ENCODE data around the gene CADM2. TPM values are rescaled to one million over a fixed set of nuclear protein-coding genes. Genes with fewer than 3 reads are reported as not detected.

CADM2 gene
- total and polyA plus RNA-seq, 9 donors, result 1.8 to 4.5 (median 3.5) TPM

DNA sequence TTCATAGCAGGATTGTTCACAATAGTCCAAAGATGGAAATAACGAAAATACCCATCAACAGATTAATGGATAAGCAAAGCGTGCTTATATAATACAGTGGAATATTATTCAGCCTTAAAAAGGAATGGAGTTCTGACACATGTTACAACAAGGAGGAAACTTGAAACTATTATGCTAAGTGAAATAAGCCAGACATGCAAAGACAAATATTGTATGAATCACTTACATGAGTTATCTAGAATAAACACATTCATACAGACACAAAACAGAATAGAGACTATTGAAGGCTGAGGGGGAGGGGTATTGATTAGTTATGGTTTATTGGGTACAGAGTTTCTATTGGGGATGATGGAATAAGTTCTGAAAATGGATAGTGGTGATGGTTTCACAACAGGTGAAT is 438.6 kb downstream of the CADM2 start:
- H3K36me3 ChIP-seq (ENCODE audit: control insufficient read depth, insufficient read depth, low read length), result no peaks in the 10 kb centered on the region
- DNase-seq, result no peak
- H3K4me3 ChIP-seq (ENCODE audit: low read length), result no peak overlapping the region
- no peaks in the 10 kb centered on the region for H3K4me1 ChIP-seq (ENCODE audit: control insufficient read depth, insufficient read depth, low read length)
- no peak overlapping the region for H3K27ac ChIP-seq (ENCODE audit: low read length)
- H3K9me3 ChIP-seq (replicated peaks; ENCODE audit: control insufficient read depth, low read depth, low read length), result no peaks in the 10 kb centered on the region
- no peaks in the 10 kb centered on the region for H3K27me3 ChIP-seq (ENCODE audit: control insufficient read depth, insufficient read depth, low read length)
- WGBS (ENCODE audit: insufficient coverage), result no CpG with 5 or more reads among the region's 2 CpGs

DNA sequence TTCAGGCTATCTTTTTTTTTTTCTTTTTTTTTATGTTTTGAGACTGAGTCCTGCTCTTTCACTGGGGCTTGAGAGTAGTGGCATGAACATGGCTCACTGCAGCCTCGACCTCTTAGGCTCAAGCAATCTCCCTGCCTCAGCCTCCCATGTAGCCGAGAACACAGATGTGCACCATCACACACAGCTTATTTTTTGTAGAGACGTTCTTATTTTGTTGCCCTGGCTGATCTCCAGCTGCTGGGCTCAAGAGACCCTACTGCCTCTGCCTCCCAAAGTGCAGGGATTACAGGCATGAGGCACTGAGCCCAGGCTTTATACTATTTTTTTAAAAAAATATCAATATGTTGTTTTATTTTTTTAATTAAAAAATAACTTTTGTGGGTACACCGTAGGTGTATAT is 467.3 kb downstream of the CADM2 start:
- H3K27me3 ChIP-seq (ENCODE audit: control insufficient read depth, insufficient read depth, low read length), result no peaks in the 10 kb centered on the region
- no peaks in the 10 kb centered on the region for H3K36me3 ChIP-seq (ENCODE audit: control insufficient read depth, insufficient read depth, low read length)
- WGBS (ENCODE audit: insufficient coverage), result 40% methylated on average over 3 of the region's 4 CpGs
- DNase-seq, result peak; percentile 2
- H3K9me3 ChIP-seq (replicated peaks; ENCODE audit: control insufficient read depth, low read depth, low read length), result no peaks in the 10 kb centered on the region
- no peak overlapping the region for H3K4me3 ChIP-seq (ENCODE audit: low read length)
- H3K4me1 ChIP-seq (ENCODE audit: control insufficient read depth, insufficient read depth, low read length), result no peaks in the 10 kb centered on the region
- H3K27ac ChIP-seq (ENCODE audit: low read length), result no peak overlapping the region

DNA sequence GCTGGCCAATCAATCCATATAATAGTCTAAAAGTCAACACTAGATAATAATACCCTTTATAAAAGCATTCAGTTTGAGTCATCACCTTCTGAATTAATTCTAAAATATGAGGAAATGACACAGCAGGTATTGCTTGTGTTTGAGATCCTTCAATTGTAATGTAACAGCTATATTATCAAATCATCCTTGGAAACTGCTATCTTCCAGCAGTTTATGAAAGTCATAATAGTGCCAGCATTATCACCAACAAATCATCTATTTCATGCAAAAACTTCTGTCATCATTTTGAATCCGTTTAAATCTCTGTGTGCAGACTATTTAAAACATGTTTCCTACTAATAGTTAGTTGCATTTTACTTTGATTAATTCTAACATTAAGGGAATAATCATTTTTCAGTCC is 468.7 kb downstream of the CADM2 start:
- WGBS (ENCODE audit: insufficient coverage), result no CpG with 5 or more reads among the region's 1 CpG
- H3K4me1 ChIP-seq (ENCODE audit: control insufficient read depth, insufficient read depth, low read length), result no peaks in the 10 kb centered on the region
- H3K4me3 ChIP-seq (ENCODE audit: low read length), result no peak overlapping the region
- no peaks in the 10 kb centered on the region for H3K36me3 ChIP-seq (ENCODE audit: control insufficient read depth, insufficient read depth, low read length)
- no peak for DNase-seq
- H3K27ac ChIP-seq (ENCODE audit: low read length), result no peak overlapping the region
- no peaks in the 10 kb centered on the region for H3K9me3 ChIP-seq (replicated peaks; ENCODE audit: control insufficient read depth, low read depth, low read length)
- H3K27me3 ChIP-seq (ENCODE audit: control insufficient read depth, insufficient read depth, low read length), result no peaks in the 10 kb centered on the region

DNA sequence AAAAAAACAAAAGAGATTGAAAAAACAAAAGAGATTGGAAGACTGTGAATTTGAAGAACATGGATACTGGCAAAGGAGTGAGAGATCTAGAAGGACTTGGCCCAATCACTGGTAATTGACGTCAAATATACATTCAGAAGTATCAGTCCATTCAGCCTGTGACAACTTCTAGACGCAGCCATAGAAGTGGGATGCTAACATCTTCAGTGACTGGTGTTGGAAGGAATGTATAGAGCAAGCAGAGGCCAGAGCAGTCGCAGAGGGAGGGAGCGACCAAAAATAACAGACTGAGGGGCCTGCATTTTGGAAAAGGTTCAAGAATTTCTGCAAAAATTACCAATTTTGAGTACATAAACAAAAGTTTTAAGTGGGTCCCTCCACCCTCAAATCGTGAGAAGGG is 473.3 kb downstream of the CADM2 start:
- H3K4me1 ChIP-seq (ENCODE audit: control insufficient read depth, insufficient read depth, low read length), result no peaks in the 10 kb centered on the region
- H3K27me3 ChIP-seq (ENCODE audit: control insufficient read depth, insufficient read depth, low read length), result no peaks in the 10 kb centered on the region
- no peaks in the 10 kb centered on the region for H3K9me3 ChIP-seq (replicated peaks; ENCODE audit: control insufficient read depth, low read depth, low read length)
- H3K36me3 ChIP-seq (ENCODE audit: control insufficient read depth, insufficient read depth, low read length), result no peaks in the 10 kb centered on the region
- H3K4me3 ChIP-seq (ENCODE audit: low read length), result no peak overlapping the region
- no peak overlapping the region for H3K27ac ChIP-seq (ENCODE audit: low read length)
- WGBS (ENCODE audit: insufficient coverage), result no CpG with 5 or more reads among the region's 5 CpGs
- DNase-seq, result peak; percentile 15

DNA sequence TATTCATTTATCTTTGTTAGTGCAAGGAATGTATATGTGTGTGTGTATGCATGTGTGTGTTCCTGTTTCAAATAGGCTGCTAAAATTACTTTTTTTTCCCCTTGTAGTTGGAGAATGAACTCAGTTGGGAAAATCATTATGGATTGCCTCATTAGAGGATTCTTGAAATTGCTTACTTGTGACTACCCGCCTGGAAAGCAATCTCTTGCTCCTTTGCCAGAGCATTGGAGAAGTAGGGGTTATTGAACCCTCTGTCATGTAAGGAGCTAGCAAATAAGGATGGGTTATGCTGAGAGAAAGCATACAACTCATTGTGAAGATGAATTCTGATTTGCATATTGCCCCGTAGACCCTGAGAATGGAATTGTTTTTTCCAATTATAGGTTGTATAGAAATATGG is 474.5 kb downstream of the CADM2 start:
- no peaks in the 10 kb centered on the region for H3K27me3 ChIP-seq (ENCODE audit: control insufficient read depth, insufficient read depth, low read length)
- DNase-seq, result peak; percentile 10
- whole genome bisulfite sequencing (ENCODE audit: insufficient coverage), result 67% methylated on average over 1 of the region's 2 CpGs
- H3K36me3 ChIP-seq (ENCODE audit: control insufficient read depth, insufficient read depth, low read length), result no peaks in the 10 kb centered on the region
- no peak overlapping the region for H3K27ac ChIP-seq (ENCODE audit: low read length)
- no peak overlapping the region for H3K4me3 ChIP-seq (ENCODE audit: low read length)
- H3K4me1 ChIP-seq (ENCODE audit: control insufficient read depth, insufficient read depth, low read length), result no peaks in the 10 kb centered on the region
- no peaks in the 10 kb centered on the region for H3K9me3 ChIP-seq (replicated peaks; ENCODE audit: control insufficient read depth, low read depth, low read length)

DNA sequence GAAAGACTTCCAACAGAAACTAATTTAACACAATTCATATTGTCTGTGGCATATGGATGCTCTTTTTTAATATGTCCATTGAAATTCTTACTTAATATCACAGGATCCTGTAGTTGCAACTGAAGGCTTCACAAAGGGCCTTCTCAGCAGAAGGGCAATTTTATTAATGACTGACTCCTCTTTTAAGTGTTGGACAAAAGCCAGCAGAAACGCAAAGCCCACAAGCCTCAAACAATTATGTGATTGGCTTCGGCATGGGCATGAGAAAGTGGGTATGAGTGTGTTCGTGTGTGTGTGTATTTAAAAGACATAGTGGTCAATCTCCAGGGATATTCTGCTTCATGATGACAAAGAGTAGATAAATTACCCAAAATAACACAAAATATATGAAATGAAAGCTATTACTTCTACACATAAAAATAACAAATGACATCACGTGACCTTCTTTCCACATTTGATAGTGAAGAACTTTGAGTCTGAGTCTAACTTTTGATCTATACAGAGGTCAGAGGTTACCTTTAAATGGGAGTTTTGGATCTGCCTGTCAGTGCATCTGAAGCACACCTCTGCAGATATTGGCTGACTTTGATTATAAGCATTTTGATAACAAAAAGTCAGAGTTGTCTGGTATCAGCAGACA is 496.9 kb downstream of the CADM2 start:
- no peaks in the 10 kb centered on the region for H3K36me3 ChIP-seq (ENCODE audit: control insufficient read depth, insufficient read depth, low read length)
- WGBS (ENCODE audit: insufficient coverage), result 50% methylated on average over 1 of the region's 4 CpGs
- no peak for DNase-seq
- H3K4me1 ChIP-seq (ENCODE audit: control insufficient read depth, insufficient read depth, low read length), result no peaks in the 10 kb centered on the region
- H3K4me3 ChIP-seq (ENCODE audit: low read length), result no peak overlapping the region
- H3K9me3 ChIP-seq (replicated peaks; ENCODE audit: control insufficient read depth, low read depth, low read length), result no peaks in the 10 kb centered on the region
- H3K27me3 ChIP-seq (ENCODE audit: control insufficient read depth, insufficient read depth, low read length), result no peaks in the 10 kb centered on the region
- no peak overlapping the region for H3K27ac ChIP-seq (ENCODE audit: low read length)

DNA sequence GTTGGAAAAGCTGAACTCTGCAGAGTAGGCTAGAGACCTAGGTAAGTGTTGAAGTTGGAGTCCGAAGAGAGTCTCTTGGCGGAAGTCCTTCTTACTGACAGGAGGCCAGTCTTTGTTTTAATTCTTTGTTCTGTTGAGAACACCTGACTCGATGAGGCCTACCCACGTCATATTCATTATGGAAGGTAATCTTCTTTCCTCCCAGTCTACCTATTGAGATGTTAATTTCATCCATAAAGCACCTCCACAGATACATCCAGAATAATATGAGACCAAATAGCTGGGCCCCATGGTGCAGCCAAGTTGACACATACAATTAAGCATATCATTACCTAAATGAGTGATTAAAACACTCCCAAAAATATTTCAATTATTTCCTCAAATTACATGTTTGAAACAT is 515.5 kb downstream of the CADM2 start:
- Histone ChIP-seq H3K9me3 (replicated peaks; ENCODE audit: control insufficient read depth, low read depth, low read length) (no peaks in the 10 kb centered on the region), H3K4me3 (ENCODE audit: low read length) (no peak overlapping the region), H3K36me3 (ENCODE audit: control insufficient read depth, insufficient read depth, low read length) (no peaks in the 10 kb centered on the region), H3K27ac (ENCODE audit: low read length) (no peak overlapping the region), H3K4me1 (ENCODE audit: control insufficient read depth, insufficient read depth, low read length) (no peaks in the 10 kb centered on the region), H3K27me3 (ENCODE audit: control insufficient read depth, insufficient read depth, low read length) (no peaks in the 10 kb centered on the region)
- 100% methylated on average over 2 of the region's 4 CpGs for WGBS (ENCODE audit: insufficient coverage)
- DNase-seq, result no peak

DNA sequence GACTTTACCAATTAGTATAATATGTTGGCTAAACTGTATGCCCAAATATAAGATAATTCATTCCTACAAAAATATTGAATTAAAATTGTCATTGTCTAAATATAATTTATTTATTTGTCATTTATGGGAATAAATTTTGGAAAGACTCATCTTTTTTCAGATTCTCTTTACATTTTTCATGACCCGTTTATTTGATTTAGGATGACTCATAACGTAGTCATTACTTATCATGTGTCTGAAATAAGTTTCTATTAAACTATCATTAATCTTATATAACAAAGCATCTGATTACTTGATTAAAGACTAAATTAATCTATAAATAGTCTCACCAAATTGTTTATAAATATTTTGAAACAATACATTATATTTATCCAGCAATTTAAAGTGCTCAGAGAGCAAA is 516.6 kb downstream of the CADM2 start:
- Histone ChIP-seq H3K4me1 (ENCODE audit: control insufficient read depth, insufficient read depth, low read length) (no peaks in the 10 kb centered on the region), H3K27me3 (ENCODE audit: control insufficient read depth, insufficient read depth, low read length) (no peaks in the 10 kb centered on the region), H3K27ac (ENCODE audit: low read length) (no peak overlapping the region), H3K36me3 (ENCODE audit: control insufficient read depth, insufficient read depth, low read length) (no peaks in the 10 kb centered on the region), H3K9me3 (replicated peaks; ENCODE audit: control insufficient read depth, low read depth, low read length) (no peaks in the 10 kb centered on the region), H3K4me3 (ENCODE audit: low read length) (no peak overlapping the region)
- no peak for DNase-seq
- WGBS (ENCODE audit: insufficient coverage), result no CpG with 5 or more reads among the region's 2 CpGs

DNA sequence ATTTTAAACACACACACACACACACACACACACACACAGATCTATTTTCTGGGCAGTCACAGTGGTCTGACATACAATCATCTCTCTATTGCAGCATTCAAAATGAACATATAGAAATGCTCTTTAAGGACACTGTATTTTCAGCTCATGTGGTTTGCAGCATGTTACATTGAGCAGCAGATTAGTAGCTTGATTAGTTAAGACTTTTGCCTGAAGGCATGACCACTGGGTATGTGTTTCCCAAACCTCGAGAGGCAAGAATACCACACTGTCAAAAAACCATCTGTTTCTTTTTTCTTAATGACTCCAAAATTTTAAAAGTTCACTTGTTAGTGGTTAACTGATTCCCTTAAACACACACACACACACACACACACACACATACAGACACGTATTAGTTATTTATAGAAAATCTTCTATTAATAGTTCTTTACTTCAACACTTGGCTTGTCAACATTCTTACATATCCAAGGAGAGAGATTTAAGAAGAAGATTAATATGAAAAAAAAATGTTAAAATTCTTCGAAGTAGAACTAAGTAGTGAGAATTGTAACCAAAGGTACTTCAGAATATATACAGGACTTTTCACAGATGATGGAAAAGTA is 518.2 kb downstream of the CADM2 start:
- no peaks in the 10 kb centered on the region for H3K36me3 ChIP-seq (ENCODE audit: control insufficient read depth, insufficient read depth, low read length)
- H3K27ac ChIP-seq (ENCODE audit: low read length), result no peak overlapping the region
- H3K27me3 ChIP-seq (ENCODE audit: control insufficient read depth, insufficient read depth, low read length), result no peaks in the 10 kb centered on the region
- no peaks in the 10 kb centered on the region for H3K9me3 ChIP-seq (replicated peaks; ENCODE audit: control insufficient read depth, low read depth, low read length)
- WGBS (ENCODE audit: insufficient coverage), result no CpG with 5 or more reads among the region's 3 CpGs
- DNase-seq, result peak; percentile 2
- H3K4me3 ChIP-seq (ENCODE audit: low read length), result no peak overlapping the region
- no peaks in the 10 kb centered on the region for H3K4me1 ChIP-seq (ENCODE audit: control insufficient read depth, insufficient read depth, low read length)

DNA sequence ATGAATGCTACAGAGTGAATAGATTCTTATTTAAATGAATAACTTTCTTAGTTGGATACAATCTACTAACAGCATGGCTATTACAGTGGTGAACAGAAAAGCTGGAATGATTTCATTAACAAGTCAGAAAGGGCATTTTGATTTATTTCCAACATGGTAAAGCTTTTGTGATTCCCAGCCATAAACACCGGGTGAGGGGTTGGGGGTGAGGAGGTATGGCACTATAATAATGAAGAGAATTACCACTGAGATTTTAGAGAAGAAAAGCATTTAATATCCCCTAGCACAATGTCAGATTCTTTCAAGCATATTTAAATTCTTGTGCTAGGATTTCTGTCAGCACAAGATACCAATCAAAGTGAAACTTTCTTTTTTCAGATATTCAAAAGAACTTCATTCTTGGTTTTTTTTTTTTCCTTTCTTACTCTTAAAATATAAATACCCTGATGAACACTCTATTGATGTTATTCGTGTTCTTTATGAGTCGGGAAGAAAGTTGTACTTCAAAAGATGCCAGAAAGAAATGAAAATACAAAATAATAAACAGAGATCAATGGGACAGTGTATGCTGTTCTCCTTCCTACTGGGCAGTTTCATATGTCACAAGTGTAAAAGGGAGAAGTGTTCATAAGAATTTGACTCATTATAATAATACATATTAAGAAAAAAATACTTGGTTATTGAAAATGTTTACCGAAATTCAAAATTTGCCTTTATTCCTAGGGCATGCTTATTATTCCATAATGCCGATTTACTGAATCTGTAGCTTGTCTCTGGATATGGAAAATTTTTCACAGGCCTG is 522.8 kb downstream of the CADM2 start:
- Histone ChIP-seq H3K4me3 (ENCODE audit: low read length) (no peak overlapping the region), H3K4me1 (ENCODE audit: control insufficient read depth, insufficient read depth, low read length) (no peaks in the 10 kb centered on the region), H3K27me3 (ENCODE audit: control insufficient read depth, insufficient read depth, low read length) (no peaks in the 10 kb centered on the region), H3K36me3 (ENCODE audit: control insufficient read depth, insufficient read depth, low read length) (no peaks in the 10 kb centered on the region), H3K27ac (ENCODE audit: low read length) (no peak overlapping the region), H3K9me3 (replicated peaks; ENCODE audit: control insufficient read depth, low read depth, low read length) (no peaks in the 10 kb centered on the region)
- no CpG with 5 or more reads among the region's 5 CpGs for WGBS (ENCODE audit: insufficient coverage)
- no peak for DNase-seq

Measured in muscle of leg (tissue), 11 donors.